ENCODE measurements around the gene CDK19.

DNA sequence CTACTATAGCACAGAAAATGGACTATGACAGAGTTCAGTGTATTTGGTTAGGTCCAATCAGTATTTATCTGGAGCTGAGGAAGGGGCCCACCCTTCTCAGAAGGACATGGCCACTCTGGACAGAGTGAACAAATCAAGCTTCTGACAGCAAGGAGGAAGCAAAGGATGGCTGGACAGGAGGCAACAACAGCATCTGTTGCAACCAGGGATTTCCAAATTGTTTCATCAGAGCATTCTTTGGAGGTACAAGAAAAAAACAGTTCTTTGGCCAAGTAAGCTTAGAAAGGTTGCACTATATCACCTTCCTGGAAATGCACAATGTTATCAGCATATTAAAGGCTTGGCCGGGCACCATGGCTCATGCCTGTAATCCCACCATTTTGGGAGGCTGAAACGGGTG, 220.2 kb downstream of the CDK19 start:
- TF ChIP-seq CTCF (IDR thresholded peaks at IDR 0.05): no peak
- TF ChIP-seq ZFX (IDR thresholded peaks at IDR 0.05; ENCODE audit: borderline replicate concordance): no peak

All from 22Rv1 (cell line).